ENCODE results near the gene HAL. TPM values are rescaled to one million over a fixed set of nuclear protein-coding genes. Genes with fewer than 3 reads are reported as not detected.

Gene HAL
- total and polyA plus RNA-seq, 2 of the 8 experiments (the other 6 are each of a cell fraction or from before 2014, with no cell fraction given), result 0.12 to 0.17 TPM

- peak within 1 kb of the TSS; percentile 39 for H4K5ac ChIP-seq (ENCODE audit: insufficient read length, low read depth, low read length)
- peak within 1 kb of the TSS; percentile 70 to 79 for H3K4me2 ChIP-seq (ENCODE audit: insufficient read depth in 1 of 2, low read depth in 2 of 2, low read length in 2 of 2)
- H3K56ac ChIP-seq (replicated peaks; ENCODE audit: insufficient read length, low read depth, low read length), result peak within 1 kb of the TSS; percentile 66
- ChIA-PET POLR2A (ENCODE audit: partially characterized antibody) (interaction anchor here (0.5 to 1.9 kb wide), 8 partner anchors 8 to 234 kb away, joined by 3 to 8 read pairs (median 4); partner anchors contain the start of gene SNRPF), CTCF (ENCODE audit: partially characterized antibody) (interaction anchor here (0.6 to 10.1 kb wide), 11 partner anchors 13 to 365 kb away, joined by 3 to 123 read pairs (median 4); no protein-coding TSS in a partner anchor)
- peaks cover 8% of the 10 kb centered on the region; the same call in 1 of the 2 replicates for H3K23me2 ChIP-seq (ENCODE audit: low read depth, low read length)
- H4K8ac ChIP-seq (ENCODE audit: extremely low read depth, insufficient read depth, low read length), result peak within 1 kb of the TSS; percentile 94
- peaks cover 0 to 11% (median 10%) of the 10 kb centered on the region in 4 experiments; a peak in 5 of 7 replicates for H3K27me3 ChIP-seq (replicated peaks in 1 of 4; ENCODE audit: control insufficient read depth in 3 of 4, extremely low read depth in 1 of 4, insufficient read depth in 3 of 4, low read length in 3 of 4)
- no peaks in the 10 kb centered on the region for H3K79me2 ChIP-seq (ENCODE audit: control insufficient read depth in 1 of 2, insufficient read depth in 2 of 2, low read length in 2 of 2)
- peak within 1 kb of the TSS; percentile 80; the same call in 1 of the 2 replicates for H2BK12ac ChIP-seq (ENCODE audit: low read depth, low read length)
- H2AFZ ChIP-seq (ENCODE audit: low read length), result peak within 1 kb of the TSS; percentile 98
- peak within 1 kb of the TSS; percentile 67 for H3K18ac ChIP-seq (ENCODE audit: extremely low read depth, low read length)
- no peaks in the 10 kb centered on the region for H3K36me3 ChIP-seq (ENCODE audit: control insufficient read depth in 2 of 4, insufficient read depth in 4 of 4, low read length in 3 of 4)
- H3K79me1 ChIP-seq (ENCODE audit: low read depth, low read length), result no peaks in the 10 kb centered on the region
- H4K91ac ChIP-seq (replicated peaks; ENCODE audit: insufficient read length, low read length), result peak within 1 kb of the TSS; percentile 87
- no peak within 1 kb of the TSS for H3K27ac ChIP-seq (ENCODE audit: low read depth, low read length)
- H3K9me3 ChIP-seq (ENCODE audit: insufficient read depth in 2 of 2, low read depth in 1 of 2, low read length in 1 of 2), result no peaks in the 10 kb centered on the region
- WGBS, 2 experiments (ENCODE audit: extremely low coverage in 1 of 2, insufficient coverage in 1 of 2, insufficient read length in 1 of 2, insufficient replicate concordance in 2 of 2, low coverage in 1 of 2, low lambda C conversion rate in 2 of 2, missing lambda C conversion rate in 1 of 2), result 3% methylated on average over 33 of the region's 38 CpGs; no CpG with 5 or more reads in 1 of the 2 experiments
- H2BK20ac ChIP-seq (ENCODE audit: low read length), result 0 out of 2 replicates have a peak within 1 kb of the TSS, but pooled peaks have one; percentile 5
- no peak within 1 kb of the TSS for H3K4ac ChIP-seq (replicated peaks; ENCODE audit: insufficient read length, low read depth, low read length)
- no peak within 1 kb of the TSS for H3K14ac ChIP-seq (ENCODE audit: insufficient read length)
- peak within 1 kb of the TSS; percentile 59 to 95 (median 74) for H3K4me3 ChIP-seq (ENCODE audit: extremely low read depth in 1 of 4, insufficient read depth in 2 of 4, low read depth in 3 of 4, low read length in 4 of 4)
- H3K9ac ChIP-seq (replicated peaks in 1 of 4; ENCODE audit: extremely low read depth in 1 of 4, low read depth in 3 of 4, low read length in 3 of 4), result peak within 1 kb of the TSS in 2 of 4 experiments; percentile 32 to 68; a peak in 6 of 7 replicates
- H2BK120ac ChIP-seq (replicated peaks; ENCODE audit: low read depth, low read length), result no peak within 1 kb of the TSS
- no peaks in the 10 kb centered on the region for H4K20me1 ChIP-seq (replicated peaks in 1 of 2; ENCODE audit: control insufficient read depth in 1 of 2, insufficient read depth in 2 of 2, low read length in 2 of 2)
- H2AK5ac ChIP-seq (ENCODE audit: low read depth, low read length), result no peak within 1 kb of the TSS
- peaks cover 0 to 4% (median under 1%) of the 10 kb centered on the region in 4 experiments; a peak in 3 of 7 replicates for H3K4me1 ChIP-seq (replicated peaks in 1 of 4; ENCODE audit: control insufficient read depth in 3 of 4, insufficient read depth in 4 of 4, low read length in 3 of 4)
- FAIRE-seq, result no peak
- H2BK5ac ChIP-seq (ENCODE audit: low read depth, low read length), result peak within 1 kb of the TSS; percentile 66; the same call in 1 of the 2 replicates
- peak in 1 of 2 experiments; percentile 77 for DNase-seq (ENCODE audit: low read depth in 1 of 2, low spot score in 2 of 2)
- H3K23ac ChIP-seq (ENCODE audit: insufficient read length), result no peak within 1 kb of the TSS
- H2BK15ac ChIP-seq (ENCODE audit: low read length), result peak within 1 kb of the TSS; percentile 98; the same call in 1 of the 2 replicates
- TF ChIP-seq YY1 (IDR thresholded peaks at IDR 0.05; ENCODE audit: low read depth, low read length), result no peak
- TF ChIP-seq BRCA1 (IDR thresholded peaks at IDR 0.05; ENCODE audit: low read depth, low read length), result no peak
- no peak for TF ChIP-seq ATF2 (IDR thresholded peaks at IDR 0.05; ENCODE audit: low read length)
- no peak for TF ChIP-seq POLR2A (IDR thresholded peaks at IDR 0.05; ENCODE audit: control extremely low read depth in 1 of 2, low read depth in 2 of 2, low read length in 2 of 2)
- TF ChIP-seq KDM4A (IDR thresholded peaks at IDR 0.05; ENCODE audit: low read depth, low read length, severe bottlenecking), result peak; percentile 42
- TF ChIP-seq EZH2 (IDR thresholded peaks at IDR 0.05; ENCODE audit: low read depth, low read length, severe bottlenecking), result peak; percentile 30
- peak; percentile 42 for TF ChIP-seq MAX (IDR thresholded peaks at IDR 0.05)
- peak; percentile 58; the same call in 1 of the 2 replicates for TF ChIP-seq GABPA (IDR thresholded peaks at IDR 0.05; ENCODE audit: borderline replicate concordance, insufficient read depth, low read length)
- TF ChIP-seq PHF8 (conservative IDR thresholded peaks at IDR 0.05; ENCODE audit: low read depth, low read length), result peak; percentile 0; the same call in 1 of the 2 replicates
- no peak for TF ChIP-seq TAF7 (optimal IDR thresholded peaks at IDR 0.05; ENCODE audit: borderline replicate concordance, low read depth, low read length)
Measured at GRCh38 chr12:95943330-95943842, 52.8 kb downstream of the HAL start, which contains the start of gene AMDHD1. Gene AMDHD1 (plus strand): TSS chr12:95943331. CDS start chr12:95943399, 68 bp downstream.
